GM18907 (cell line): ENCODE data around the gene CHRNE.
"Not testable (repeated sequence)": the region's sequence is repeated elsewhere in the genome, so short reads cannot be mapped to it uniquely, and the experiment has no call there.

Experiments
- ATAC-seq: cut with Tn5 transposase; IDR thresholded peaks from one replicate; pipeline ENCODE4 v1.9.1; 2021; ENCODE audit warnings: mild to moderate bottlenecking, moderate library complexity; ENCODE audit not compliant: unreplicated experiment

Gene CHRNE

GRCh38 chr17:4857347-4857746 is 45.6 kb downstream of the CHRNE start:
- not testable (repeated sequence) for ATAC-seq

- ATAC-seq: no peak
These were observed 46.0 kb downstream of the CHRNE start for GRCh38 chr17:4856937-4857314.

GRCh38 chr17:4856271-4856936 is 46.5 kb downstream of the CHRNE start:
- ATAC-seq: no peak

- no peak for ATAC-seq
These were observed 48.7 kb downstream of the CHRNE start for GRCh38 chr17:4854111-4854681.

GRCh38 chr17:4853208-4853671 is 49.7 kb downstream of the CHRNE start:
- ATAC-seq: no peak

GRCh38 chr17:4852567-4853207 is 50.2 kb downstream of the CHRNE start:
- no peak for ATAC-seq

GRCh38 chr17:4851084-4851483 is 51.8 kb downstream of the CHRNE start:
- ATAC-seq: no peak

- no peak for ATAC-seq
These were observed 52.7 kb downstream of the CHRNE start for GRCh38 chr17:4850246-4850645.

- ATAC-seq: no peak
These were observed 53.8 kb downstream of the CHRNE start for GRCh38 chr17:4849011-4849536.
